Measurements from ENCODE around the gene DPH1.

The DPH1 gene

GRCh38 chr17:2050300-2051060 is 20.5 kb downstream of the DPH1 start:
- DNase-seq (ENCODE audit: low read depth in 2 of 2) = peak in 1 of 2 donors; percentile 59

- no peak for DNase-seq (ENCODE audit: low read depth in 2 of 2)
These were observed 21.3 kb downstream of the DPH1 start for GRCh38 chr17:2051061-2051932.

GRCh38 chr17:2051933-2052559 is 22.1 kb downstream of the DPH1 start:
- DNase-seq (ENCODE audit: low read depth in 2 of 2) = no peak

- peak; percentile 62 to 76 for DNase-seq (ENCODE audit: low read depth in 2 of 2)
These were observed 23.7 kb downstream of the DPH1 start for GRCh38 chr17:2053380-2054261.

GRCh38 chr17:2054262-2054511 is 24.2 kb downstream of the DPH1 start:
- no peak for DNase-seq (ENCODE audit: low read depth in 2 of 2)

- DNase-seq (ENCODE audit: low read depth in 2 of 2) = peak; percentile 46 to 79
These were observed 24.7 kb downstream of the DPH1 start, which contains the start of gene HIC1 for GRCh38 chr17:2054512-2055291. Gene HIC1, plus strand, starts transcription at chr17:2055103. Its CDS starts 1,588 bp downstream, at chr17:2056691.

- DNase-seq (ENCODE audit: low read depth in 2 of 2) = peak in 1 of 2 donors; percentile 31
These were observed 25.6 kb downstream of the DPH1 start for GRCh38 chr17:2055292-2056205.

GRCh38 chr17:2056206-2057174 is 26.5 kb downstream of the DPH1 start:
- peak in 1 of 2 donors; percentile 36 for DNase-seq (ENCODE audit: low read depth in 2 of 2)

GRCh38 chr17:2057175-2057759 is 27.3 kb downstream of the DPH1 start:
- no peak for DNase-seq (ENCODE audit: low read depth in 2 of 2)

- DNase-seq (ENCODE audit: low read depth in 2 of 2) = no peak
These were observed 28.0 kb downstream of the DPH1 start for GRCh38 chr17:2057760-2058585.

GRCh38 chr17:2058586-2059546 is 28.9 kb downstream of the DPH1 start:
- DNase-seq (ENCODE audit: low read depth in 2 of 2) = peak in 1 of 2 donors; percentile 70

GRCh38 chr17:2059547-2060384 is 29.8 kb downstream of the DPH1 start:
- DNase-seq (ENCODE audit: low read depth in 2 of 2) = no peak

GRCh38 chr17:2060385-2060658 is 30.4 kb downstream of the DPH1 start:
- DNase-seq (ENCODE audit: low read depth in 2 of 2) = no peak

- no peak for DNase-seq (ENCODE audit: low read depth in 2 of 2)
These were observed 30.9 kb downstream of the DPH1 start for GRCh38 chr17:2060681-2061440.
